Measurements from ENCODE around the gene ST6GAL2. TPM values are rescaled to one million over a fixed set of nuclear protein-coding genes. Genes with fewer than 3 reads are reported as not detected.

Gene ST6GAL2
- total RNA-seq, 1 experiment from 2014 or later = 11.4 TPM

DNA sequence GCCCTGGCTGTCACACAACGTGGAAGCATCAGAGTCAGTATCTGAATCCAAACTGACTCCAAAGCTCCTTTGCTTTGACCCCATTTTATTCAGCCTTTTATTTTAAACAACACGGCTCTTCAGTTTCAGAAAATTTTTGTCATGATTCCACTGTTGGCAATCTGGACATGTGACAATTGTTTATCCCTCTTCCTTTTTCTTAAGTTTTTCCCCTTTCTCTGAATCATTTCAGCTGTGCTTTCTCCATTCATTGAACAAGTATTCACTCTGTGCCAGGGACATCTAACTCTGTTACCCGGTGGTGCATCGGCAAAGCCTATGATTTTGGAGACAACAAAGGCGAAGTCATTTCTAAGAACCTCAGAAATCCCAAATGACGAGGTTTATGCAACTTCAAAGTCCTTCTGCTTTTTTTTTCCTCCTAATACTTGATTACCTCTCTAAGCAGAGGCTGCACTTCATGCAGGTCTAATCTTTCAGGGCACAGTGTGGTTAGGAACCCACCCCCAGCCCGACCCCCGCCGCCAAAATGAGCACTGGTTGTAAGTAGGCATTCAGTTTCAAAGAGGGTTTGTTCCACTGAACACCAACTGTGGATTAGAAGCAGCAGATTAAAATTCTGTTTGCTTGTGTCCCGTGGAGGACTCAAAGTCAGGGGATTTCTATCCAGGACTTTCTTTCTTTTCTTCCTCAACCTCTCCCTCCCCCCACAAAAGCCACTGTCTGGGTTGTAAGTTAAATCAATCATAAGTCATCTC lies 18.6 kb downstream of the ST6GAL2 start:
- BruUV-seq (replicated peaks) = no TSS peak
- Histone ChIP-seq H3K79me2 (ENCODE audit: low read length) (no peaks in the 10 kb centered on the region), H3F3A (ENCODE audit: low read length, unreplicated experiment) (no peaks in the 10 kb centered on the region), H3K27ac (ENCODE audit: low read length) (no peak overlapping the region), H3K36me3 (ENCODE audit: low read depth, low read length) (no peaks in the 10 kb centered on the region), H3K4me1 (ENCODE audit: insufficient read depth, low read length) (no peaks in the 10 kb centered on the region), H2AFZ (ENCODE audit: low read length) (no peak overlapping the region), H3K9me2 (replicated peaks; ENCODE audit: low read length) (no peaks in the 10 kb centered on the region), H3K9me3 (ENCODE audit: low read length) (no peaks in the 10 kb centered on the region), H3K4me2 (ENCODE audit: low read length) (no peak overlapping the region), H3K4me3 (ENCODE audit: low read length) (no peak overlapping the region), H4K20me1 (ENCODE audit: low read length) (no peaks in the 10 kb centered on the region), H3K9ac (ENCODE audit: low read length) (no peak overlapping the region), H3K27me3 (ENCODE audit: low read length) (no peaks in the 10 kb centered on the region)
- ChIA-PET POLR2A (ENCODE audit: unreplicated experiment) (no interaction called here), CTCF (no interaction called here)
- TF ChIP-seq EZH2phosphoT487 (IDR thresholded peaks at IDR 0.05; ENCODE audit: borderline replicate concordance, low read length) = no peak
- TF ChIP-seq, protein P1, sequence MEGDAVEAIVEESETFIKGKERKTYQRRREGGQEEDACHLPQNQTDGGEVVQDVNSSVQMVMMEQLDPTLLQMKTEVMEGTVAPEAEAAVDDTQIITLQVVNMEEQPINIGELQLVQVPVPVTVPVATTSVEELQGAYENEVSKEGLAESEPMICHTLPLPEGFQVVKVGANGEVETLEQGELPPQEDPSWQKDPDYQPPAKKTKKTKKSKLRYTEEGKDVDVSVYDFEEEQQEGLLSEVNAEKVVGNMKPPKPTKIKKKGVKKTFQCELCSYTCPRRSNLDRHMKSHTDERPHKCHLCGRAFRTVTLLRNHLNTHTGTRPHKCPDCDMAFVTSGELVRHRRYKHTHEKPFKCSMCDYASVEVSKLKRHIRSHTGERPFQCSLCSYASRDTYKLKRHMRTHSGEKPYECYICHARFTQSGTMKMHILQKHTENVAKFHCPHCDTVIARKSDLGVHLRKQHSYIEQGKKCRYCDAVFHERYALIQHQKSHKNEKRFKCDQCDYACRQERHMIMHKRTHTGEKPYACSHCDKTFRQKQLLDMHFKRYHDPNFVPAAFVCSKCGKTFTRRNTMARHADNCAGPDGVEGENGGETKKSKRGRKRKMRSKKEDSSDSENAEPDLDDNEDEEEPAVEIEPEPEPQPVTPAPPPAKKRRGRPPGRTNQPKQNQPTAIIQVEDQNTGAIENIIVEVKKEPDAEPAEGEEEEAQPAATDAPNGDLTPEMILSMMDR (conservative IDR thresholded peaks at IDR 0.05; ENCODE audit: low read depth, low read length) = no peak
- TF ChIP-seq EZH2 (IDR thresholded peaks at IDR 0.05; ENCODE audit: low read length, unreplicated experiment) = no peak
- ATAC-seq (no peak), DNase-seq (no peak)
- intact Hi-C loops (cut with micrococcal nuclease) = no loop called here

DNA sequence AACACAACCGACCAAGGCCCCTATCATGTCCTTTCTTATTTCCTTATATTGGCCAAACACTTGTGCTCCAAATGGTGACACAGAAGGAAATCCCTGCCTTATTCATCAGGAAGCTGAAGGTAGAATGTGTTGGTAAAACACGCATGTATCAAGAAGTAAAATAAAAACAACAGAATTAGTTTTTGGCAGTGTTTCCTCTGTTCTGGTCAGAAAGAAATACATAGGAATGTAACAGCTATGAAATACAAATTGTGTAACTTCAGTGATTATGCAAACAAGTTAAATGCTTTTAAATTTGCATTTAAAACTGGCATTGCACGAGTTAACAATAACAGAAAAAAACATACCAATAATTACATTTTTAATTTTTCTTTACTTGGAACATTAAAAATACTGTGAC lies 19.3 kb downstream of the ST6GAL2 start:
- Histone ChIP-seq H3K4me1 (ENCODE audit: insufficient read depth, low read length) (no peaks in the 10 kb centered on the region), H3K4me3 (ENCODE audit: low read length) (no peak overlapping the region), H2AFZ (ENCODE audit: low read length) (no peak overlapping the region), H3K9me3 (ENCODE audit: low read length) (no peaks in the 10 kb centered on the region), H3K36me3 (ENCODE audit: low read depth, low read length) (no peaks in the 10 kb centered on the region), H3K27me3 (ENCODE audit: low read length) (no peaks in the 10 kb centered on the region), H3F3A (ENCODE audit: low read length, unreplicated experiment) (no peaks in the 10 kb centered on the region), H3K9me2 (replicated peaks; ENCODE audit: low read length) (no peaks in the 10 kb centered on the region), H3K79me2 (ENCODE audit: low read length) (no peaks in the 10 kb centered on the region), H3K9ac (ENCODE audit: low read length) (no peak overlapping the region), H3K27ac (ENCODE audit: low read length) (no peak overlapping the region), H4K20me1 (ENCODE audit: low read length) (no peaks in the 10 kb centered on the region), H3K4me2 (ENCODE audit: low read length) (no peak overlapping the region)
- BruUV-seq (replicated peaks) = no TSS peak
- no peak for ATAC-seq
- POLR2A ChIA-PET (ENCODE audit: unreplicated experiment) = no interaction called here
- TF ChIP-seq EZH2 (IDR thresholded peaks at IDR 0.05; ENCODE audit: low read length, unreplicated experiment) = no peak
- TF ChIP-seq EZH2phosphoT487 (IDR thresholded peaks at IDR 0.05; ENCODE audit: borderline replicate concordance, low read length) = no peak
- TF ChIP-seq, protein P1 (conservative IDR thresholded peaks at IDR 0.05; ENCODE audit: low read depth, low read length) = no peak
- CTCF ChIA-PET = no interaction called here
- no peak for DNase-seq
- intact Hi-C loops (cut with micrococcal nuclease) = no loop called here

DNA sequence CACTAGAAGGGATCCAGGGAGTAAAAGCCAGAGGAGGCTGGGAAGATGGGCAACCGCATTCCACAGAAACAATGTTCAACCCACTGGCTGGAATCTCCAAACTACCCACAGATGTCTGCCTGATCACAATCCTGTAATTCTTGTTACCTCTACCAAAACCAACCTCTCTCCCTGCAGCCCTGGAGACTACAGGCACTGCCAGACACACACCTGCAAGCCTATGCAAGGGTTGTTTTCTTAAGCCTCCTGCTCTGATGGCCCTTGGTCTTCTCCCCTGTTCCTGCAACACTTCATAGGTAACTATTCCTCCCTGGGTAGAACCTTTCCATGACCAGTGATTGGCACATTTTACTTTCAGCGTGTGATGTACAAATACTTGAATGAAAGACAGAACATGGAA lies 21.9 kb downstream of the ST6GAL2 start:
- no peaks in the 10 kb centered on the region for H3K4me1 ChIP-seq (ENCODE audit: insufficient read depth, low read length)
- intact Hi-C loops (cut with micrococcal nuclease) = no loop called here
- 0 out of 2 replicates have a peak overlapping the region, but pooled peaks have one; percentile 2 for H3K9ac ChIP-seq (ENCODE audit: low read length)
- TF ChIP-seq EZH2 (IDR thresholded peaks at IDR 0.05; ENCODE audit: low read length, unreplicated experiment) = no peak
- TF ChIP-seq EZH2phosphoT487 (IDR thresholded peaks at IDR 0.05; ENCODE audit: borderline replicate concordance, low read length) = no peak
- ATAC-seq (peak; percentile 29), DNase-seq (no peak)
- no peaks in the 10 kb centered on the region for H3K27me3 ChIP-seq (ENCODE audit: low read length)
- H3K36me3 ChIP-seq (ENCODE audit: low read depth, low read length) = no peaks in the 10 kb centered on the region
- H3K27ac ChIP-seq (ENCODE audit: low read length) = no peak overlapping the region
- no peaks in the 10 kb centered on the region for H3K9me2 ChIP-seq (replicated peaks; ENCODE audit: low read length)
- no peaks in the 10 kb centered on the region for H4K20me1 ChIP-seq (ENCODE audit: low read length)
- H3K4me3 ChIP-seq (ENCODE audit: low read length) = no peak overlapping the region
- BruUV-seq (replicated peaks) = no TSS peak
- H3K79me2 ChIP-seq (ENCODE audit: low read length) = no peaks in the 10 kb centered on the region
- ChIA-PET CTCF (interaction anchor here (0.7 kb wide), 1 partner anchor 23 kb away, joined by 3 read pairs; no protein-coding TSS in a partner anchor), POLR2A (ENCODE audit: unreplicated experiment) (interaction anchor here (0.6 kb wide), 1 partner anchor 9 kb away, joined by 4 read pairs; no protein-coding TSS in a partner anchor)
- no peaks in the 10 kb centered on the region for H3K9me3 ChIP-seq (ENCODE audit: low read length)
- no peaks in the 10 kb centered on the region for H3F3A ChIP-seq (ENCODE audit: low read length, unreplicated experiment)
- no peak overlapping the region for H3K4me2 ChIP-seq (ENCODE audit: low read length)
- H2AFZ ChIP-seq (ENCODE audit: low read length) = no peak overlapping the region

Measured in PC-3 (cell line).